ENCODE data around the gene HOXD4.

DNA sequence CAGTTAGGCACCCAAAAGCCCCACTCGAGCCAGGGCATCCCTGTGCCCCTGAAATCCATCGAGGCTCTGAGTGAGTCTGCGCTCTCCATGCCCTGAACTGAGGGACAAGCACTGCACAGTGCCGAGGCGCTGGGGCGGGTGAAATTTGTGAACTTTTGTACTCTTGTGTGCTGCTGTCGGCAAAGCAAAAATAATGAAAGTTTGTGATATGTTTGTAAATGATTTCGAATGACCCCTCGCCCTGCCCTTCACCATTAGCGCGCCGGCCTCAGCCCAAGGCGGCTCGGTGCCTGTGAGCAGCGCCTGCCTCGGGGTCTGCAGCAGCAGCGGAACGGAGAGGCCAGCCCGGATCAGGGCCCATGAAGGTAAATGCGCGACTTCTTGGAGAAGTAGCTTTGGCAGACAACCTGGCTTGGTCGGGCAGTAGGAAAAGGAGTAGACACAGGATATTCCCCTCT is 1.8 kb upstream of the HOXD4 start:
- TF ChIP-seq CTCF (IDR thresholded peaks at IDR 0.05) (no peak), POLR2A (IDR thresholded peaks at IDR 0.05) (no peak)

Data from lower leg skin (tissue), 3 donors.